Measurements from ENCODE around the gene PPP2R2C.

PPP2R2C gene

GRCh38 chr4:6472387-6473263 is at the start of gene PPP2R2C:
Gene PPP2R2C (minus strand): TSS chr4:6472614. CDS start chr4:6472229, 385 bp downstream.
- no peak for DNase-seq

- no peak for DNase-seq
Measured at GRCh38 chr4:6520978-6521377, 48.6 kb upstream of the PPP2R2C start.

DNA sequence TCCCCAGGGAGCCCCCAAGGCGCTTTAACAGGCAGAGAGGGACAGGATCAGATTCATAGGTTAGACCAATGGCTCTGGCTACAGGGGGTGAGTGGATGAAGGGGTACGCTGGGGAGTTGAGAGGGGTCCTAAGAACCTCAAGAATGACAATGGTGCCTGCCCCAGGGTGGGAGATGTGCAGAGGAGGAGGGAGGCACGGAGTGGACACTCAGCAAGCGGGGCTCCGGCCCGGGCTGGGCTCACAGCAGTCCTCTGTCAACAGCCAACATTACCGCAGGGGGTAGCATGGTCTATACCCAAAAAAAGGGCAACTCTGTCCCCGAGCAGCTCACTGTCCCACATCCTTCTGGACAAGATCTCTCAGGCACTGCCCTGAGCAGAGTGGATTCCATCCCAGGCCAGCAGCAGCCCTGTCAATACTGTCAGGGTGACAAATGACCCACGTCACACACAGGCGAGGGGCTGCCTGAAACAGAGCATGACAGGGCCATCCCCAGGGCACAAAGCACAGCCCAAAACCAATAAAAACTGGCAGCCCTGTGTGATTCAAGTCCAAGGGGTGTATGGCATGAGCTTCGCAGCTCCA is 47.7 kb upstream of the PPP2R2C start:
- DNase-seq, result no peak

GRCh38 chr4:6517171-6517570 is 44.8 kb upstream of the PPP2R2C start:
- no peak for DNase-seq

DNA sequence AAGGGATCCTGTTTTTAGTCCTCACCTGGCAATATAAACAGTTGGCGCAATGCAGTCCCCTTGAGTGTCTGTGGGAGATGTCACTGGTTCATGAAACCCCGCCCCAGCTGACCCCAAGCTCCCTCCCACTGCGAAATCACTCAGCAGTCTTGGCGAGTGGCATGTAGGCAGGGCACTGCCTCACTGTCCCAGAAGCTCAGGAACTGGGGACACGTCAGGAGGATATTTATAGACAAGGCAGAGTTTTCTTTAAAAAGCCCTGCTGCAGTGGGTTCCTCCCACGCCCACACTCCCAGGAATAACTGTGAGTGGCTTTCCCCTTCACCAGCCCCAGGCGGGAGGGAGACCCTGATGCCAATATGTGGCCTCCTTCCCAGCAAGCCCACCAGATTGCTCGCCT is 44.3 kb upstream of the PPP2R2C start:
- no peak for DNase-seq

- no peak for DNase-seq
Measured at GRCh38 chr4:6516281-6516680, 43.9 kb upstream of the PPP2R2C start.

DNA sequence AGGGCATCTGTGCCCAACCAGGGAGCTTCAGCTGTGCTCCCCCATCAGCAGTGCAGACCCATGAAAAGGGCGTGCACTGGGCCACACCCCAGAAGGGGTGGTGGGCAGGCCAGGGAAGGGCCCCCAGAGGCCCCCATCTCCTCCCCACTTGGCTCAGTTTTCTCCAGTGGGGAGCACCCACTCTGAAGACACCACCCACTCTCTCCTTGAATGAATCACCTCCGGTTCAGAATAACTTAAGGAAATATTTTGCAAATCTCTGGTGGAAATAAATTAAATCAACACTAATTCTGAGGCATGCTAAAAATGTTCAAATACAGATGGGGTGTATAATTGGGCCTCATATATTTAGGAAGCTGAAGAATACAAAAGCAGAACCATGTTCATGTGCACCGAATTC is 41.3 kb upstream of the PPP2R2C start:
- DNase-seq, result no peak

DNA sequence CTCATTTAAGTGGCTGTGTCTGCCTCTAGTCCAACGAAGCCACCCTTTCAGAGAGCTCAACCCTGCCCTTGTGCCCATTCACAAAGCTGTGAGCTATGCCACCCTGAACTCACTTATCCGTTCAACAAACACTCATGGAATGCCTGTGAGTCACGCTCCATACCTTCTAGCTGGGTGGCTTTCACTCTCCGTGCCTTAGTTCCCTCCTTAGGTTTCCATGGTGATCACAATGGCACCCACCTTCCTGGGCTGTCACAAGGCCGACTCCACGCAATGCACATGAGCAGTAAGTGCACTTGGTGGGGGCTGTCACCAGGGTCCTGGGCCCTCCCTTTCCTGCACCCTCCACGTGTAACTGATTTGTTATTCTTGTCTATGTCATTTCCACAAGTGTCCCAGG is 37.2 kb upstream of the PPP2R2C start:
- no peak for DNase-seq

- no peak for DNase-seq
Measured at GRCh38 chr4:6507345-6507744, 34.9 kb upstream of the PPP2R2C start.

GRCh38 chr4:6506616-6507140 is 34.3 kb upstream of the PPP2R2C start:
- DNase-seq, result no peak

- DNase-seq, result no peak
Measured at GRCh38 chr4:6504900-6505496, 32.6 kb upstream of the PPP2R2C start.

GRCh38 chr4:6502747-6503465 is 30.5 kb upstream of the PPP2R2C start:
- DNase-seq, result no peak

DNA sequence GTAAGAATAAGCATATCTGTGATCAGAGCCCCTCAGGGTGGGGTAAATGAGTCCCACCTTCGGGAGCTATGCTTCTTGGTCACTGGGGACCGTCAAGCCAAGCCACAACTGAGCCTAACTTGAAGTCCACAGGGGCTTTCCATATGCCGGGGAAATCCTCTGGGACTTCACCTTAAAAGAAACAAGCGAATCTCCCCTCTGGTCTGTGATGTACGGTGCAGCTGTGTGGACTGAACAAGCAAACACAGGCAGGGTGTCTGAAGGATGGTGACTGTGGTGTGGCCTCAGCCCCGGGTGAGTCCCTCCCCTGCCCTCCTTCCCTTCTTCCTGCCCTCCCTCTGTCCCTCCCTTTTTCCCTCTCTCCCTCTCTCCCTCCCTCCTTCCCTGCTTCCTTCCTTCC is 29.7 kb upstream of the PPP2R2C start:
- no peak for DNase-seq

DNA sequence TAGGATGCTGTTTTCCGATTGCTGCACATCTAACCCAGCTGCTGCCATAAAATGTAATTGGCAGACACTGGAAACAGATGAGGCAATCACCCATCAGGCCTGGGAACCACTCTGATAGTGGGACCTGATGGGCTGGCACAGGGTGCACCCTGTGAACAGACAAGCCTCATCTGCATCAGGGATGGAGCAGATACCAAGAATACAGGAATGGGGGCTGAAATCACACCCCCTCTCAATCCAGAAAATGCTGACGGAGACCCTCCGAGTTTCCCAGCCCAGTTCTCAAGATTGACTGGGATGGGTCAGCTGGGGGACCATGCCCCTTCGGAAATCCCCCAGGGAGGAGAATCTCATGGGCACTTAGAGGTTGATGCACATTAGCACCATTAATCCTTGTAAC is 28.8 kb upstream of the PPP2R2C start:
- no peak for DNase-seq

- no peak for DNase-seq
Measured at GRCh38 chr4:6500481-6501140, 28.2 kb upstream of the PPP2R2C start.

DNA sequence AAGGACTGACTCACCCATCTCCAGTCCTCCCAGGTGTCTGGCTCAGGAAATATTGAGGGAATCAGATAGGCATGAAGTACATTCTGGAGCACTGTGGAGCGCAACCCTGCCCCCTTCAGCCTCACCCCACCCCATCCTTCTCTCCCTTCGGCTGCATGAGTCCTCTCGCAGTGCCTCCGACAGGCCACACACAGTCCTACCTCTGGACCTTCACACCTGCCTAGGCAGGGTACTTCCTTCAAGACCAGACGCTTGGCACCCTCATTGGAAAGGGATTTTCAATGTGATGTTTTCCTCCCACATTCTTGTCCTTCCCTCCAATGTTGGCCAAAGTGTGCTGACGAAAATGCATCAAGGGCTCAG is 26.8 kb upstream of the PPP2R2C start:
- DNase-seq, result no peak

- DNase-seq, result no peak
Measured at GRCh38 chr4:6498511-6499237, 26.3 kb upstream of the PPP2R2C start.

DNA sequence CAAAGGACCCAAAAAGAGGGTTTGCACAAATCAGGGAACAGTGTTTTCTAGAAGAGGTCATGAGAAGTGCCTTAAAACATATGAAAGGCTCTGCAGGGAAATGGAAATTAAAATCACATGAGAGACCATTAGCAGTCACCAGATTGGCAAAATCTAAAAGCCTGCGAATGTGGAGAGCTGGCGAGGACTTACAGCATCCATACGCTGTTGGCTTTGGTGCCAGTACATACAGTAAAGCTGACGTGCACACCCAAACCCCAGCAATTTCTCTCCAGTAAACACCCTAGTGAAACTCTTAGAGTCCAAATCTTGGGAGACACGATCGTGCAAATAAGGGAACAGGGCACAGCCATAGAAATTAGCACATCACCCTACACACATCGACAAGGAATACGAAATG is 25.4 kb upstream of the PPP2R2C start:
- no peak for DNase-seq

DNA sequence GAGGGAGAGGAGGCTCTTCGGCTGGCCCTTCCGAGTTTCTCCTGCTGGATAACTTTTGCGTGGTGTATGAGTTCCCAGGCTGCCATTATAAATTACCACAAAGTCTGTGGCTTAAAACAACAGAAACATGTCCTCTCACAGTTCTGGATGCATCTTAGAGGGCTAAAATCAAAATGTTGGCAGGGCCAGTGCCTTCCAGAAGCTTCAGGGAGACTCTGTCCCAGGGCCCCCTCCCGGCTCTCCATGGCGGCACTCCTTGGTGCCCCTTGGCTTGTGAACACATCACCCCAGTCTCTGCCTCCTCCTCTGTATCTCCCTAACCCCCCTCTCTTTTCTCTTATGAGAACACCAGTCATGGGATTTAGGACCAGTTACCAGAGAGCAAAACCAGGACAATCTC is 23.3 kb upstream of the PPP2R2C start:
- DNase-seq, result no peak

- no peak for DNase-seq
Measured at GRCh38 chr4:6495296-6495590, 22.8 kb upstream of the PPP2R2C start.

DNA sequence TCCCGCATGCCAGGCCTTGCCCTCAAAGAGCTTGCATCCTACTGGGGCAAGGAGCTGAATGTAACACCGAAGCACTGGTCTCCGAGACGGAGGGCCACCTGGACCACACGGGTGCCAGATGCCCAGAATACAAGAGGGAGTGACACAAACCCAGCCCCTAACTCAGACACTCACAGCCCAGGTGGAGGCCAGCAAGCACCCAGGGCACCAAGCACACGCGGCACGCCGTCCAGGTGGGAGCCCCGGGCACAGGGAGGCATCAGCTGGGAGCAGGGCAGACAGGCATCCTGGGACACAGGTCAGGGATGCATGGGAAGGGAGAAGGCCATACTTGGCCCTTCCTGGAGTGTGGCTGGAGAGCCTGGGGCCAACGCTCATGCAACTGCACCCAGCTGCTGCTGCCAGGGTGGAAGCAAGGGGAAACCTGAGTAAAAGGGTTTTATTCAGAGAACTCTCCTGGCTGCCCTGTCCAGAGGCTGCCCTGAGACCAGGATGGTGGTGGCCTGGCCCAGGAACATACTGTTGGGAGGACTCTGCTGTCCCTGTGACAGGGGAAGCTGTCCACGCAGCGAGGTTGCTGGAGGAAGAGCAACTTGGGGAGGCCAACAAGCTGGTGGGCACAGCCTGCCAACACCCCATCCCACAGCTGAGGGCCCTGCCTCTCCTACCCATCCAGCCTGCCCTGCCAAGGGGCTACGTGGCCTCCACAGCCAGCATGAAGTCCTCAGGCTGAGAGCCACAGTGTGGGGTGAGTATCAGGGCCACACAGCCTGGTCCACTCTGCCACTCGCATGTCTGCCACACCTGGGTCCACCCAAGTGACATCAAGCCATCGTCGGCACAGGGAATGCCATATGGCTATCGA is 22.2 kb upstream of the PPP2R2C start:
- no peak for DNase-seq
